ENCODE data around the gene PCDHGB7. TPM values are rescaled to one million over a fixed set of nuclear protein-coding genes. Genes with fewer than 3 reads are reported as not detected.

Gene PCDHGB7
- total RNA-seq, 1 experiment from 2014 or later: 0.54 TPM

GRCh38 chr5:141430332-141431113 lies 13.0 kb downstream of the PCDHGB7 start, which contains the start of gene PCDHGA12:
Gene PCDHGA12, plus strand, starts transcription at chr5:141430507. Its CDS starts 253 bp downstream, at chr5:141430760.
- Histone ChIP-seq H4K20me1 (ENCODE audit: insufficient read depth) (no peaks in the 10 kb centered on the region), H3K9me3 (ENCODE audit: control insufficient read depth in 1 of 2, insufficient read depth in 1 of 2, low read depth in 1 of 2, low read length in 2 of 2) (peaks cover 0 to 8% of the 10 kb centered on the region in 2 experiments; a peak in 2 of 4 replicates), H3K4me3 (replicated peaks in 1 of 2; ENCODE audit: low read depth in 1 of 2, low read length in 2 of 2) (no peak within 1 kb of the TSS), H3K9me2 (ENCODE audit: insufficient read depth) (no peaks in the 10 kb centered on the region), H3K79me2 (ENCODE audit: insufficient read depth, low read length) (no peaks in the 10 kb centered on the region), H2AFZ (ENCODE audit: low read depth, low read length, poor library complexity, severe bottlenecking) (no peak within 1 kb of the TSS), H3K9ac (ENCODE audit: low read length) (no peak within 1 kb of the TSS), H3K4me2 (ENCODE audit: low read length) (no peak within 1 kb of the TSS), H3K27ac (ENCODE audit: low read depth, low read length) (no peak within 1 kb of the TSS), H3K4me1 (ENCODE audit: control insufficient read depth in 1 of 2, insufficient read depth in 2 of 2, low read length in 2 of 2) (no peaks in the 10 kb centered on the region), H3K36me3 (ENCODE audit: control insufficient read depth in 1 of 2, insufficient read depth in 2 of 2, low read length in 2 of 2) (no peaks in the 10 kb centered on the region), H3K27me3 (ENCODE audit: insufficient read depth, low read length) (no peaks in the 10 kb centered on the region)
- ChIA-PET RAD21 (ENCODE audit: low non-redundant PET in 1 of 2, low total read pairs in 2 of 2, uncharacterized antibody in 2 of 2, unreplicated experiment in 2 of 2) (no interaction called here), CTCF (interaction anchor here (0.9 to 1.7 kb wide), 5 partner anchors 9 to 133 kb away, joined by 3 to 7 read pairs (median 4); partner anchors contain the start of gene PCDHGA10), POLR2A (no interaction called here)
- TF ChIP-seq YY1 (IDR thresholded peaks at IDR 0.05; ENCODE audit: extremely low read depth, insufficient replicate concordance, low read depth, low read length) (no peak), JUND (IDR thresholded peaks at IDR 0.05) (no peak), TCF7L2 (IDR thresholded peaks at IDR 0.05; ENCODE audit: borderline replicate concordance, extremely low read depth, insufficient read depth, insufficient read length) (no peak), EZH2phosphoT487 (IDR thresholded peaks at IDR 0.05; ENCODE audit: borderline replicate concordance) (no peak), SRF (IDR thresholded peaks at IDR 0.05; ENCODE audit: low read depth) (no peak), POLR2AphosphoS5 (IDR thresholded peaks at IDR 0.05; ENCODE audit: low read depth, low read length) (no peak), ZNF274 (IDR thresholded peaks at IDR 0.05; ENCODE audit: low read depth, low read length) (no peak), CBX3 (IDR thresholded peaks at IDR 0.05; ENCODE audit: low read depth) (no peak), SIN3A (IDR thresholded peaks at IDR 0.05; ENCODE audit: low read depth) (no peak), EGR1 (IDR thresholded peaks at IDR 0.05; ENCODE audit: low read depth) (no peak), SP1 (IDR thresholded peaks at IDR 0.05; ENCODE audit: low read depth) (no peak), RAD21 (IDR thresholded peaks at IDR 0.05; ENCODE audit: low read depth) (0 out of 2 replicates have a peak, but pooled peaks have one; percentile 15), ELF1 (IDR thresholded peaks at IDR 0.05; ENCODE audit: borderline replicate concordance, low read depth) (no peak)
- TF ChIP-seq, protein P1, sequence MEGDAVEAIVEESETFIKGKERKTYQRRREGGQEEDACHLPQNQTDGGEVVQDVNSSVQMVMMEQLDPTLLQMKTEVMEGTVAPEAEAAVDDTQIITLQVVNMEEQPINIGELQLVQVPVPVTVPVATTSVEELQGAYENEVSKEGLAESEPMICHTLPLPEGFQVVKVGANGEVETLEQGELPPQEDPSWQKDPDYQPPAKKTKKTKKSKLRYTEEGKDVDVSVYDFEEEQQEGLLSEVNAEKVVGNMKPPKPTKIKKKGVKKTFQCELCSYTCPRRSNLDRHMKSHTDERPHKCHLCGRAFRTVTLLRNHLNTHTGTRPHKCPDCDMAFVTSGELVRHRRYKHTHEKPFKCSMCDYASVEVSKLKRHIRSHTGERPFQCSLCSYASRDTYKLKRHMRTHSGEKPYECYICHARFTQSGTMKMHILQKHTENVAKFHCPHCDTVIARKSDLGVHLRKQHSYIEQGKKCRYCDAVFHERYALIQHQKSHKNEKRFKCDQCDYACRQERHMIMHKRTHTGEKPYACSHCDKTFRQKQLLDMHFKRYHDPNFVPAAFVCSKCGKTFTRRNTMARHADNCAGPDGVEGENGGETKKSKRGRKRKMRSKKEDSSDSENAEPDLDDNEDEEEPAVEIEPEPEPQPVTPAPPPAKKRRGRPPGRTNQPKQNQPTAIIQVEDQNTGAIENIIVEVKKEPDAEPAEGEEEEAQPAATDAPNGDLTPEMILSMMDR (IDR thresholded peaks at IDR 0.05 in 2 of 3, conservative IDR thresholded peaks at IDR 0.05 in 1 of 3; ENCODE audit: borderline replicate concordance in 1 of 3, insufficient read depth in 1 of 3, low read depth in 2 of 3, low read length in 2 of 3): peak in 1 of 3 experiments; percentile 44; a peak in 1 of 6 replicates
- TF ChIP-seq, protein P2, sequence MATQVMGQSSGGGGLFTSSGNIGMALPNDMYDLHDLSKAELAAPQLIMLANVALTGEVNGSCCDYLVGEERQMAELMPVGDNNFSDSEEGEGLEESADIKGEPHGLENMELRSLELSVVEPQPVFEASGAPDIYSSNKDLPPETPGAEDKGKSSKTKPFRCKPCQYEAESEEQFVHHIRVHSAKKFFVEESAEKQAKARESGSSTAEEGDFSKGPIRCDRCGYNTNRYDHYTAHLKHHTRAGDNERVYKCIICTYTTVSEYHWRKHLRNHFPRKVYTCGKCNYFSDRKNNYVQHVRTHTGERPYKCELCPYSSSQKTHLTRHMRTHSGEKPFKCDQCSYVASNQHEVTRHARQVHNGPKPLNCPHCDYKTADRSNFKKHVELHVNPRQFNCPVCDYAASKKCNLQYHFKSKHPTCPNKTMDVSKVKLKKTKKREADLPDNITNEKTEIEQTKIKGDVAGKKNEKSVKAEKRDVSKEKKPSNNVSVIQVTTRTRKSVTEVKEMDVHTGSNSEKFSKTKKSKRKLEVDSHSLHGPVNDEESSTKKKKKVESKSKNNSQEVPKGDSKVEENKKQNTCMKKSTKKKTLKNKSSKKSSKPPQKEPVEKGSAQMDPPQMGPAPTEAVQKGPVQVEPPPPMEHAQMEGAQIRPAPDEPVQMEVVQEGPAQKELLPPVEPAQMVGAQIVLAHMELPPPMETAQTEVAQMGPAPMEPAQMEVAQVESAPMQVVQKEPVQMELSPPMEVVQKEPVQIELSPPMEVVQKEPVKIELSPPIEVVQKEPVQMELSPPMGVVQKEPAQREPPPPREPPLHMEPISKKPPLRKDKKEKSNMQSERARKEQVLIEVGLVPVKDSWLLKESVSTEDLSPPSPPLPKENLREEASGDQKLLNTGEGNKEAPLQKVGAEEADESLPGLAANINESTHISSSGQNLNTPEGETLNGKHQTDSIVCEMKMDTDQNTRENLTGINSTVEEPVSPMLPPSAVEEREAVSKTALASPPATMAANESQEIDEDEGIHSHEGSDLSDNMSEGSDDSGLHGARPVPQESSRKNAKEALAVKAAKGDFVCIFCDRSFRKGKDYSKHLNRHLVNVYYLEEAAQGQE (IDR thresholded peaks at IDR 0.05; ENCODE audit: low read depth): no peak
- intact Hi-C loops (cut with micrococcal nuclease): no loop called here
- no TSS peak for BruUV-seq (replicated peaks)
- ATAC-seq (no peak), DNase-seq (ENCODE audit: low read depth, low spot score) (no peak)
